NCI-H2196 treated with DMSO at 0.1 percent for 48 hours (cell line): ENCODE data around the gene ANP32E.
A peak's percentile ranks its signal among the peaks of the same experiment; 100 is the strongest.
"Not testable (repeated sequence)": the region's sequence is repeated elsewhere in the genome, so short reads cannot be mapped to it uniquely, and the experiment has no call there.

ENCODE experiments used
- DNase-seq: peaks from one replicate; lab custom pipeline; 2025; ENCODE audit not compliant: unreplicated experiment; lab: John Stamatoyannopoulos, UW

Gene ANP32E

GRCh38 chr1:150257624-150258585 lies 22.0 kb upstream of the ANP32E start, which contains the start of gene CA14:
Gene CA14 (plus strand): TSS chr1:150257774. CDS start chr1:150258129, 355 bp downstream.
- no peak for DNase-seq

GRCh38 chr1:150256554-150257341 lies 20.8 kb upstream of the ANP32E start:
- no peak for DNase-seq

- DNase-seq = no peak
Measured at GRCh38 chr1:150256198-150256553, 20.3 kb upstream of the ANP32E start.

- no peak for DNase-seq
Measured at GRCh38 chr1:150249936-150250335, 14.0 kb upstream of the ANP32E start.

GRCh38 chr1:150243003-150243402 lies 7.1 kb upstream of the ANP32E start:
- no peak for DNase-seq

GRCh38 chr1:150237746-150238145 lies 1.8 kb upstream of the ANP32E start:
- DNase-seq = no peak

- DNase-seq = not testable (repeated sequence)
Measured at GRCh38 chr1:150237176-150237575, 1.3 kb upstream of the ANP32E start.

- no peak for DNase-seq
Measured at GRCh38 chr1:150236614-150237100, 745 bp upstream of the ANP32E start.

GRCh38 chr1:150235294-150235851 lies 539 bp downstream of the ANP32E start:
- no peak for DNase-seq

- DNase-seq = peak; percentile 24
Measured at GRCh38 chr1:150234566-150235293, 1.2 kb downstream of the ANP32E start.

- DNase-seq = no peak
Measured at GRCh38 chr1:150234309-150234565, 1.7 kb downstream of the ANP32E start.

GRCh38 chr1:150233359-150234308 lies 2.3 kb downstream of the ANP32E start:
- no peak for DNase-seq

GRCh38 chr1:150232921-150233320 lies 3.0 kb downstream of the ANP32E start:
- not testable (repeated sequence) for DNase-seq

GRCh38 chr1:150228246-150228645 lies 7.7 kb downstream of the ANP32E start:
- DNase-seq = not testable (repeated sequence)

GRCh38 chr1:150227228-150227627 lies 8.7 kb downstream of the ANP32E start:
- DNase-seq = no peak

GRCh38 chr1:150226486-150226885 lies 9.4 kb downstream of the ANP32E start:
- DNase-seq = no peak

- no peak for DNase-seq
Measured at GRCh38 chr1:150225546-150225945, 10.4 kb downstream of the ANP32E start.

GRCh38 chr1:150224983-150225382 lies 10.9 kb downstream of the ANP32E start:
- no peak for DNase-seq

GRCh38 chr1:150221552-150221951 lies 14.4 kb downstream of the ANP32E start:
- no peak for DNase-seq

GRCh38 chr1:150215855-150216254 lies 20.1 kb downstream of the ANP32E start:
- DNase-seq = not testable (repeated sequence)
